Endometrium (tissue), 2 donors: ENCODE data around the gene LRRC70.
"Not testable (repeated sequence)": the region's sequence is repeated elsewhere in the genome, so short reads cannot be mapped to it uniquely, and the experiment has no call there.

Experiments used
- FAIRE-seq: peaks from 2 replicates; lab custom pipeline; 2012; peaks lifted over from hg19 to GRCh38; lab: Jason Lieb, UNC
- donor health status: control.
- donor health status: control.

The LRRC70 gene

DNA sequence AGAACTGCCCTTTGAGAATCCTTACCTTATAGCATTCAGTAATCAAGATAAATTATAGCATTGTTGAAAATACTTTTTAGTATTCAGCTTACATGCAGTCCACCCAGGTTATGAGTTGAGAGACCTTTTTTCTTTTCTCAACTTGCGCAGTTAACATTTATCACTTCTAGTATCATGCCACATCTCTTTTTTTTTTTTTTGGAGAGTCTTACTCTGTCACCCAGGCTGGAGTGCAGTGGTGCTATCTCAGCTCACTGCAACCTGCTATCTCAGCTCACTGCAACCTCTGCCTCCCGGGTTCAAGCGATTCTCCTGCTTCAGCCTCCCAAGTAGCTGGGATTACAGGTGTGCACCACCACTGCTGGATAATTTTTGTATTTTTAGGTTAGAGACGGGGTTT, 29.0 kb downstream of the LRRC70 start:
- FAIRE-seq, result no peak

DNA sequence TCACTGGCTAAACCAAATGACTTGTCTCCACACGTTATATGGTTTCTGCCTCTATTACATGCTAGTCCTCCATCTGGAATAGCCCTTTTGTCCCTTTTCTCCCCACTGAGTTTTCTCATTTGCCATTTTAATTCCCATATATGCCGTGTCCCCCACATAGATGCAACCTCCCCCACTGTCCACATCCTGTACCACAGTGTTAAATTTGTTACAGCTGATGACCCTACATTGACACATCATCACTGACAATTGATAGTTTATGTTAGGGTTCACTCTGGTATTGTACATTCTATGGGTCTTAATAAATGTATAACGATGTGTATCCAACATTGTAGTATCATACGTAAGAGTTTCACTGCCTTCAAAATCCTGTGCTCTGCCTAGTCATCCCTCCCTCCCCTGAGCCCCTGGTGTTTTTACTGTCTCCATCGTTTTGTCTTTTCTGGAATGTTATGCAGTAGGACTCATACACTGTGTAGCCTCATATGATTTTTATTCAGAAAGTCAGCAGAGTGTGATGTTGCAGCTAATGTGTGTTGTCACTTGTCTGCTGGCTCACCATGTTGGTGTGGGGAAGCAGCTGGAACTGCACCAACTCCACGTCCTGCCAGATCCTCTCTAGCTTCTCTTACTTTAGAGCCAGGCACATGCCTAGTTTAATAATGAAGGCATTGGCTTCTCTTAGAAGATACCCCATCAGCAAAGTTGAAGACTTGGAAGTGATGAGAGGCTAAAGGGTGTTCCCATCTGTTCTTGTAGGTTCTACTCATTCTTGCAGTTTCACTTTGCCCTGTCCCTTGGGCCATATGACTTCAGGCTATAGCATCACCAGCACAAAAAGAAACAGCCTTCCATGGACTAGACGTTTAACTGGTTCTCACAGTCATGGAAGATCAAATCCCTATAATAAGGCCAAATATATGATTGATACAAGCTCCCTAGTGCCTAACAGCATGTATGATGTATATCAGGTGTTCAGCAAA, 30.2 kb downstream of the LRRC70 start:
- no peak for FAIRE-seq

DNA sequence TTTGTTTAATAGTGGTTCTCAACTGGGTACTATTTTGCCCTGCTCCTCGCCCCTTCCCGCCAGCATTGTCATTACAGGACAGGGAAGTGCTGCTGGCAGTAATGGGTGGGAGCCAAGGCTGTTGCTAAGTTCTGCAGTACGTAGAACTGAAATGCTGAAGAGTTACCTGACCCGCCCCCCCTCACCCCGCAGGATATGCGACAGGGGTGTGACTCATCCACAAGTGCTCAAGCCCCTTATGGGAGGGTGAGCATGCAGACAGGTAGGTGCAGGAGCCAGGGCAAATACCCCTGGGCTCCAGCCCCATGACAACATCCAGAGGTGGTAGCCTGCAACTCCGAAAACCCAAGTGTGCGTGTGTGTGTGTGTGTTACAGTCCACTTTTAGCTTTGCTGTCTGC, 35.7 kb downstream of the LRRC70 start:
- no peak for FAIRE-seq

DNA sequence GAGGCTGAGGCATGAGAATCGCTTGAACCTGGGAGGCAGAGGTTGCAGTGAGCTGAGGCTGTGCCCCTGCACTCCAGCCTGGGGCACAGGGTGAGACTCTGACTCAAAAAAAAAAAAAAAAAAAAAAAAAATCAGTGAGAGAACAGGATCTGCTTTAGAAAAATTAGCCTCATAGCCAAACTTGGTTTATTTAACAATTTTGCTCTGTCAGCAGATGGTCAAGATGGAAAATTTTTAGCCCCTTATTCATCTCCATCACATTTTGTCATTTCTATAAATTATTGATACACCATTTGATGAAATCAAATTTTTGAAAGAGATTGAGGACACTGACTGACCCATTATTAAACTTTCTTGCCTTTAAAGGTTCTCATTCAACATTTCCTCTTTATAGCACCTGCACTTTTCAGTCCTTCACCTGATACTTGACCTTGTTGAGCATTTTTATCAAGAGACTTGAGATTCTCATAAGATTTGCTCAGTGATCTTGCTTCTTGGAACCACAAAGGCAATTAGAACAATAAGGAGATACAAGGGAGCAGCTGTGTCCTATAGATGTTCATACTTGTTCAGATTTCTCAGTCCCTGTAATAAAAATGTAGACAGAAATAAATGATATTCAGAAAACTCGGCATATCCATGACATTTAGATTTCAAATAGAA, 38.1 kb downstream of the LRRC70 start:
- FAIRE-seq, result no peak

DNA sequence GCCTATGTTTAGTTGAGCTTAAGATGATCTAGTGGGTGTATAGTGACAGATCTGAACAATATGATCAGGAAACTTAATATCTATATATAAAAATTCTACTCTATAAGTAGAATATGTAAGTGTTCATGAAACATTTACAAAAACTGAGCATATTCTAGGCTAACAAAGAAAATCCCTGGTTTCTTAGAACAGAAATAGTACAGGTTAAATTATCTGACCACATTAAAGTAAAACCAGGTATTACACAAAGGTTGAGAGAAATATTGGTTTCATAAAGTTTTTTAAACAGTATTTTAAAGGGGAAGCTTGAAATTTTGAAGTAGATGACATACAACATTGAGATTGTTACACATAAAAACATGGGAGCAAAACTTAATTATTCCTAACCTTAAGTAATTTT, 39.3 kb downstream of the LRRC70 start:
- FAIRE-seq, result no peak

DNA sequence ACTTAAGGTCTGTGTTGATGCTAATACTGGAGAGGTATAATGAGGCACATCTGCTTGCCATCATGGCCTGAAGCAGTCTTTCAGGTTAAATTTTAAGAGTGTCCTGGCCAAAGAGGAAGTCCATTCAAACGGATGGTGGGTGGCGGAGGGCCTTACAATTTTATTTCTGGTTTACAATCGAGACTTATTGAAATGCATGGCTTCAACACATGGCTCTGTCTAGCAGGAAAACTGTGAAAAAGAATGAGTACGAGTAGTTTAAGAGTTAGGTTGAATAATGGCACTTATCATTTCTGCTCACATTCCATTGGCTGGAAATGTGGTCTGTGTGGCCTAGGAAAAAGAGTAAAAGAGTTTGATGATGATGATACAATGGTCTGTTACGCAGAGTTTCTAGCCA, 42.1 kb downstream of the LRRC70 start:
- FAIRE-seq, result no peak

DNA sequence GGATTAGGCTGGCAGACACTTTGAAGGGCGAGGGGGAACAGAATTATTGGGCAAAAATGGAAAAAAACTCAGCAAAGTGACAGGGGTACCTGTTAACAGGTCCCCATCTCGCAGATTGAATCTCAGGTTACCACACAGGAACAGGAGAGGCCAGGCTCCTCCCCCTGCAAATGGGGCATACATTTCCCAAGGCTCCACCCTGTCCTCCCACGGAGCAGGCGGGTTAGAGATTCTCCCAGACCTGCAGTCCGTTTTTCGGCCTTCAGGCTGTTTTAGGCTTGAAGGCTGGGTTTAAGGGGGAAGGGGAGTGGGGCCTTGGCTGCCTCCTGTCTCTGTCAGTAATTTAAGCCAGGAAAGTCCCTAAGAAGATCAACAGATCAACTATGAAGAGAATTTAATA, 42.7 kb downstream of the LRRC70 start:
- FAIRE-seq, result no peak

DNA sequence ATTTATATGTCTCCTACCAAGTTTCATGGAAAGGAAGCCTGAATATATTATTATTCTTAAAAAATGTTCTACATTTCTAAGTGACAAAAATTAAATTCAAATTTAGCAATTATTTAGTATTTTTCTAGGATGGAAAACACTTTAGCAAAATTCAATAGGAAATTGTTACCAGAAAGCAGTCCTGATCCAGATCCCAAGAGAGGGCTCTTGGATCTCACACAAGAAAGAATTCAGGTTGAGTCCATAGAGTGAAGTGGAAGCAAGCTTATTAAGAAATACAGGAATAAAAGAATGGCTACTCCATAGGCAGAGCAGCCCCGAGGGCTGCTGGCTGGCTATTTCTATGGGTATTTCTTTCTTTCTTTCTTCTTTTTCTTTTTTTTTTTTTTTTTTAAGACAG, 44.7 kb downstream of the LRRC70 start:
- no peak for FAIRE-seq

DNA sequence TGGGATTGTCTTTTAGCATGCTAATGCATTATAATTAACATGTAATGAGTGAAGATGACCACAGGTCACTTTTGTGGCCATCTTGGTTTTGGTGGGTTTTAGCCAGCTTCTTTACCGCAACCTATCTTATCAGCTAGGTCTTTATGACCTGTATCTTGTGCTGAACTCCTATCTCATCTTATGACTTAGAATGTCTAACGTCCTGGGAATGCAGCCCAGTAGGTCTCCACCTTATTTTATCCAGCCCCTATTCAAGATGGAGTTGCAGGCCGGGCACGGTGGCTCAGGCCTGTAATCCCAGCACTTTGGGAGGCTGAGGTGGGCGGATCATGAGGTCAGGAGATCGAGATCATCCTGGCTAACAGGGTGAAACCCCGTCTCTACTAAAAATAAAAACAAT, 45.8 kb downstream of the LRRC70 start:
- not testable (repeated sequence) for FAIRE-seq

DNA sequence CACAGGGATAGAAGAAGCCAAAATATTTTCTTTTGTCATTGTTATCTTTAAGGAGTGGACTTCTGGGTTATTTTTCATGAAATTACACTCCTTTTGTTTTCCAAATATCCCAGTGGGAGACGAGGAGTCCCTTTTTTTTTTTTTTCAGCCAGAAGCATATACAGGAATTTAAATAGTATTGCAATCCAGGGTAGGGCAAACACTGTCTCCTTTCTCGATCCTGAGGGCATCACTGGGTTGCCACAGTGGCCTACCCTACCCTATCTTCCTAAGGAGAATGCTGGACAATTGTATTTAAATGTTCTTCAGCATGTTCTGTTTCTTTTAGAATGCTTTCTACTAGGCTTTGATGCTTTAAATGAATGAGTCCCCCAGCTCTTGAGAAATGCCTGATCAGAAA, 47.9 kb downstream of the LRRC70 start:
- no peak for FAIRE-seq

DNA sequence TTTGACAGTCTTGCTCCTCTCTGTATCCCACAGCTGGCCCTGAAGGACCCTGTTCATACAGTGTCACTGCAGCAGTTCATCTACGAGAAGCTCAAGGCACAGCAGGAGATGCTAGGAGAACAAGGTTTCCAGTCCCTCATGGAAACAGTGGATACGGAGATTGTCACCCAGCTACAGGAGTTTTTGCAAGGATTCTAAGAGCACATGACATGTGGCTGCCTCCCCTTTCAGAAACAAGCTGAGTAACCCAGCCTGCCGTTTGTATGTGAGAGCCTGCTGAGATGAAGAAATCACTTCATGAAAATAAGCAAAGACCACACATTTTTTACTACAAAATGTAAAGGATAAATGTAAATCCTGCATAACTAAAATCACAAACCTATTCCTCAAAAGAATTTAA, 48.5 kb downstream of the LRRC70 start:
- FAIRE-seq, result no peak

DNA sequence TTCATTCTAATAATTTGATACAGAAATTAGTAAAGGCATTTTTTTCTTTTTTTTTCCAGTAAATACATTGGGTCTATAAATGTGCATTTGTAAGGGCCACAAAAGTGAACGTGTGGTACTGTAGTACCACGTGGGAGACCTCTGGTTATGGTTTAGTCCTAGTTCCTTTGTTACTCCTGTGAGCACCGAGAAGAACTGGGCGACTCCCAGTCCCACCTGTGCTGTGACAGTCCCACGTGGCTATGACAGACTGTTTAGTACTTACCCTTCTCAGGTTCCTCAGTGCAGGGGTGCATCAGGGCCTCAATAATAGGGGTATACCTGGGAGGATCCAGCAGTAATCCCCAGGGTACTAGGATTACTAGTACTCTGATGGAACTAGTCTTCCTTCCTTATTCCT, 49.3 kb downstream of the LRRC70 start:
- FAIRE-seq, result no peak
